WTC11 (cell line): Measurements from ENCODE around the gene CRABP2. TPM values are rescaled to one million over a fixed set of nuclear protein-coding genes. Genes with fewer than 3 reads are reported as not detected.
A peak's percentile ranks its signal among the peaks of the same experiment; 100 is the strongest.

ENCODE experiments used
- ATAC-seq: fragments of 200-7000 bp; cut with Tn5 transposase; 2 replicates; pipeline ENCODE4 v1.10.0; 2021; ENCODE audit warnings: mild to moderate bottlenecking, moderate library complexity
- CTCF ChIA-PET: fragments of 300-600 bp; sonication (Branson Sonifier 250); formaldehyde crosslinking; loops from one replicate; lab custom pipeline; 2021; ENCODE audit warnings: antibody characterized with exemption; lab: Charles Lee
- POLR2A ChIA-PET: fragments of 350-600 bp; sonication (Branson Sonifier 250); formaldehyde crosslinking; loops from one replicate; lab custom pipeline; 2021; ENCODE audit warnings: antibody characterized with exemption; lab: Charles Lee
- DNase-seq: peaks from one replicate; pipeline ENCODE4 v3.0.0; 2021; ENCODE audit warnings: low spot score
- H3K27ac Mint-ChIP-seq: 2 replicates; pipeline ENCODE4 v1.8.0; 2021; ENCODE audit warnings: mixed read lengths
- H3K27me3 Mint-ChIP-seq: 2 replicates; pipeline ENCODE4 v1.8.0; 2021; ENCODE audit warnings: low read depth, mild to moderate bottlenecking, moderate library complexity, mixed read lengths
- H3K36me3 Mint-ChIP-seq: 2 replicates; pipeline ENCODE4 v1.8.0; 2021; ENCODE audit warnings: mixed read lengths
- H3K4me1 Mint-ChIP-seq: 2 replicates; pipeline ENCODE4 v1.8.0; 2022; ENCODE audit warnings: mixed read lengths
- H3K4me3 Mint-ChIP-seq: 2 replicates; pipeline ENCODE4 v1.8.0; 2021; ENCODE audit warnings: mild to moderate bottlenecking, moderate library complexity, mixed read lengths
- H3K9me3 Mint-ChIP-seq: 2 replicates; pipeline ENCODE4 v1.8.0; 2021; ENCODE audit warnings: mixed read lengths
- CBFB ChIP-seq: sonication (generic); formaldehyde crosslinking; IDR thresholded peaks from 2 replicates; pipeline ENCODE4 v1.8.1; 2022; ENCODE audit warnings: mild to moderate bottlenecking, low read depth, missing genetic modification reagents
- ELF4 ChIP-seq: sonication (generic); formaldehyde crosslinking; IDR thresholded peaks from 2 replicates; pipeline ENCODE4 v1.8.1; 2022; ENCODE audit warnings: low read depth, mild to moderate bottlenecking, moderate library complexity, missing genetic modification reagents
- EMX1 ChIP-seq: fragments of 250-450 bp; sonication (Bioruptor Pico); IDR thresholded peaks from 2 replicates; pipeline ENCODE4 v1.8.0; 2021; ENCODE audit warnings: mild to moderate bottlenecking
- FOXK1 ChIP-seq: sonication (generic); formaldehyde crosslinking; IDR thresholded peaks from 2 replicates; pipeline ENCODE4 v1.8.0; 2022; ENCODE audit warnings: mild to moderate bottlenecking, moderate library complexity, missing genetic modification reagents
- NR2C2 ChIP-seq: sonication (generic); formaldehyde crosslinking; IDR thresholded peaks from 2 replicates; pipeline ENCODE4 v1.8.0; 2022; ENCODE audit warnings: mild to moderate bottlenecking, missing genetic modification reagents
- OVOL2 ChIP-seq: fragments of 250-450 bp; sonication (Bioruptor Pico); IDR thresholded peaks from 2 replicates; pipeline ENCODE4 v1.9.0; 2021; ENCODE audit warnings: mild to moderate bottlenecking, borderline replicate concordance
- PRRX2 ChIP-seq: fragments of 250-450 bp; sonication (Bioruptor Pico); IDR thresholded peaks from 2 replicates; pipeline ENCODE4 v1.8.0; 2021; ENCODE audit warnings: mild to moderate bottlenecking
- RELA ChIP-seq: sonication (generic); formaldehyde crosslinking; IDR thresholded peaks from 2 replicates; pipeline ENCODE4 v1.8.1; 2022; ENCODE audit warnings: missing genetic modification reagents, mild to moderate bottlenecking, borderline replicate concordance
- TCF7 ChIP-seq: sonication (generic); formaldehyde crosslinking; IDR thresholded peaks from 2 replicates; pipeline ENCODE4 v1.8.0; 2022; ENCODE audit warnings: mild to moderate bottlenecking, low read depth, missing genetic modification reagents, moderate library complexity
- ZNF121 ChIP-seq: sonication (generic); formaldehyde crosslinking; IDR thresholded peaks from 2 replicates; pipeline ENCODE4 v1.8.0; 2023; ENCODE audit warnings: missing genetic modification reagents
- ZNF263 ChIP-seq: sonication (generic); formaldehyde crosslinking; IDR thresholded peaks from 2 replicates; pipeline ENCODE4 v1.8.1; 2022; ENCODE audit warnings: low read depth, mild to moderate bottlenecking, moderate library complexity, missing genetic modification reagents
- ZNF317 ChIP-seq: sonication (generic); formaldehyde crosslinking; IDR thresholded peaks from 2 replicates; pipeline ENCODE4 v1.8.1; 2023; ENCODE audit warnings: low read depth, mild to moderate bottlenecking, moderate library complexity, missing genetic modification reagents, borderline replicate concordance
- total RNA-seq: library from RNA; stranded (reverse); gene quantifications from 3 replicates; pipeline ENCODE4 v1.2.3, GENCODE V29; 2021
- TF ChIP-seq, protein P1 (sequence below): sonication (generic); formaldehyde crosslinking; IDR thresholded peaks from 2 replicates; pipeline ENCODE4 v1.8.0; 2022; ENCODE audit warnings: mild to moderate bottlenecking, missing genetic modification reagents
- TF ChIP-seq, protein P2 (sequence below): fragments of 250-450 bp; sonication (Bioruptor Pico); IDR thresholded peaks from 2 replicates; pipeline ENCODE4 v1.9.0; 2021; ENCODE audit warnings: moderate library complexity, mild to moderate bottlenecking, inconsistent platforms, borderline replicate concordance
- TF ChIP-seq, protein P3 (sequence below): fragments of 250-450 bp; sonication (Bioruptor Pico); IDR thresholded peaks from 2 replicates; pipeline ENCODE4 v1.9.0; 2021; ENCODE audit warnings: mild to moderate bottlenecking, borderline replicate concordance
- TF ChIP-seq, protein P4 (sequence below): sonication (generic); formaldehyde crosslinking; IDR thresholded peaks from 2 replicates; pipeline ENCODE4 v1.8.0; 2022; ENCODE audit warnings: mild to moderate bottlenecking, missing genetic modification reagents
- TF ChIP-seq, protein P5 (sequence below): sonication (generic); formaldehyde crosslinking; IDR thresholded peaks from 2 replicates; pipeline ENCODE4 v1.8.0; 2023; ENCODE audit warnings: missing genetic modification reagents, mild to moderate bottlenecking, borderline replicate concordance
- TF ChIP-seq, protein P6 (sequence below): sonication (generic); formaldehyde crosslinking; IDR thresholded peaks from 2 replicates; pipeline ENCODE4 v1.8.1; 2023; ENCODE audit warnings: mild to moderate bottlenecking, missing genetic modification reagents
- TF ChIP-seq, protein P7 (sequence below): sonication (generic); formaldehyde crosslinking; IDR thresholded peaks from 2 replicates; pipeline ENCODE4 v1.8.1; 2022; ENCODE audit warnings: low read depth, mild to moderate bottlenecking, moderate library complexity, missing genetic modification reagents, borderline replicate concordance
- TF ChIP-seq, protein P8 (sequence below): fragments of 250-450 bp; sonication (Bioruptor Pico); IDR thresholded peaks from 2 replicates; pipeline ENCODE4 v2.1.2; 2022; ENCODE audit warnings: mild to moderate bottlenecking, moderate library complexity

The CRABP2 gene
- total RNA-seq, 1 experiment from 2014 or later: 135 TPM

DNA sequence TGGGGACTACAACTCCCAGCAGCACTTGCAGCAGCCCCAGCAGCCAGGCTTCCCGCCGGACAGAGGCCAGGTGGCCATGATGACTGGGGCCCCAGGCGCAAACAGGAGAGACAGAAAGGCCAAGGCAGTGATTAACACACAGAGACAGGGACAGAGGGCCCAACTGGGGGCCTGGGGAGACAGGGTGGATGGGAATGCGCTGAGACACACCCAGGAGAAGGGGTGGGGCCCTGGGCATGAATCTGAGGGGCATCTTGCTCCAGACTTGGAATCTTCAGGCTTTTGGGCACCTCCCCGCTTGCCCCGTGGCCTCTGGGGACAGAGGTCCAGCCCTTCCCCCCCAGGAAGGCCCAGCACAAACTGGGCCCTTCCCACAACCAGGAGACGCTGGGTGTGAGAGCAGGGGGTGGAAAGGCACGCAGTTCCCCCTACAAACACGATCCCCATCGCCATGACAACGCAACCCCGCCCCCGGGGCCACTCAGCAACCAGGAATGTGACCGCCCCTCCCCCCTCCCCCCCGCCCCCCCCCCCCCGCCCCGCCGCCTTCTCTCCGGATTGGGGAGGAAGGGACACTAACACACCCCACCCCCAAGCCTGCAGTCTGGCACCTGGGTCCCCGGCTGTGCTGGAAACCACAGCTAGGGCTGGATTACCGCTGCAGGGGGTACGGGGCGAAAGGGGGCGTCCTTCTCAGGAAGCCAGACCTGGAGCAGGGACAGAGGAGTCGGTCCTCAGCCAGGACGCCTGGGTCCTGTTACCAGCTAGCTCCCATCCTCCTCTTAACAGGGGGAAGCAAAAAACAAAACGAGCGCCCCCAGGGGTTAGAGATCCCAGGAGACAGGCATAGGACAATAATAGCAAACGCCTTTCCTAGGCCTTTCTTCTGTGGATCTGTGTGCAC, 41.6 kb upstream of the CRABP2 start:
- peak overlapping the region; percentile 100 for H3K27ac Mint-ChIP-seq
- ATAC-seq (peak; percentile 66), DNase-seq (peak; percentile 95)
- ChIA-PET CTCF (interaction anchor here (0.5 to 4.8 kb wide), 12 partner anchors 12 to 114 kb away, joined by 3 to 27 read pairs (median 4); partner anchors contain the start of genes CRABP2, ISG20L2, METTL25B and NTRK1), POLR2A (interaction anchor here (0.7 to 1.7 kb wide), 4 partner anchors 19 to 36 kb away, joined by 3 to 5 read pairs (median 4); partner anchors contain the start of genes ISG20L2, METTL25B and PRCC)
- H3K36me3 Mint-ChIP-seq: peaks cover 24% of the 10 kb centered on the region
- H3K9me3 Mint-ChIP-seq: no peaks in the 10 kb centered on the region
- peak overlapping the region; percentile 94 for H3K4me3 Mint-ChIP-seq
- H3K4me1 Mint-ChIP-seq: peaks cover 54% of the 10 kb centered on the region
- H3K27me3 Mint-ChIP-seq: no peaks in the 10 kb centered on the region; the same call in 1 of the 2 replicates
- no peak for TF ChIP-seq EMX1
- no peak for TF ChIP-seq PRRX2 (CRISPR knock-in tag)
- TF ChIP-seq, protein P1, sequence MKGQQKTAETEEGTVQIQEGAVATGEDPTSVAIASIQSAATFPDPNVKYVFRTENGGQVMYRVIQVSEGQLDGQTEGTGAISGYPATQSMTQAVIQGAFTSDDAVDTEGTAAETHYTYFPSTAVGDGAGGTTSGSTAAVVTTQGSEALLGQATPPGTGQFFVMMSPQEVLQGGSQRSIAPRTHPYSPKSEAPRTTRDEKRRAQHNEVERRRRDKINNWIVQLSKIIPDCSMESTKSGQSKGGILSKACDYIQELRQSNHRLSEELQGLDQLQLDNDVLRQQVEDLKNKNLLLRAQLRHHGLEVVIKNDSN: no peak
- TF ChIP-seq ELF4 (CRISPR knock-in tag): no peak
- peak; percentile 55; the same call in 1 of the 2 replicates for TF ChIP-seq FOXK1 (CRISPR knock-in tag)
- TF ChIP-seq, protein P2, sequence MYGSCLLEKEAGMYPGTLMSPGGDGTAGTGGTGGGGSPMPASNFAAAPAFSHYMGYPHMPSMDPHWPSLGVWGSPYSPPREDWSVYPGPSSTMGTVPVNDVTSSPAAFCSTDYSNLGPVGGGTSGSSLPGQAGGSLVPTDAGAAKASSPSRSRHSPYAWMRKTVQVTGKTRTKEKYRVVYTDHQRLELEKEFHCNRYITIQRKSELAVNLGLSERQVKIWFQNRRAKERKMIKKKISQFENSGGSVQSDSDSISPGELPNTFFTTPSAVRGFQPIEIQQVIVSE (CRISPR knock-in tag): no peak
- no peak for TF ChIP-seq OVOL2 (CRISPR knock-in tag)
- no peak for TF ChIP-seq ZNF317 (CRISPR knock-in tag)
- TF ChIP-seq, protein P3, sequence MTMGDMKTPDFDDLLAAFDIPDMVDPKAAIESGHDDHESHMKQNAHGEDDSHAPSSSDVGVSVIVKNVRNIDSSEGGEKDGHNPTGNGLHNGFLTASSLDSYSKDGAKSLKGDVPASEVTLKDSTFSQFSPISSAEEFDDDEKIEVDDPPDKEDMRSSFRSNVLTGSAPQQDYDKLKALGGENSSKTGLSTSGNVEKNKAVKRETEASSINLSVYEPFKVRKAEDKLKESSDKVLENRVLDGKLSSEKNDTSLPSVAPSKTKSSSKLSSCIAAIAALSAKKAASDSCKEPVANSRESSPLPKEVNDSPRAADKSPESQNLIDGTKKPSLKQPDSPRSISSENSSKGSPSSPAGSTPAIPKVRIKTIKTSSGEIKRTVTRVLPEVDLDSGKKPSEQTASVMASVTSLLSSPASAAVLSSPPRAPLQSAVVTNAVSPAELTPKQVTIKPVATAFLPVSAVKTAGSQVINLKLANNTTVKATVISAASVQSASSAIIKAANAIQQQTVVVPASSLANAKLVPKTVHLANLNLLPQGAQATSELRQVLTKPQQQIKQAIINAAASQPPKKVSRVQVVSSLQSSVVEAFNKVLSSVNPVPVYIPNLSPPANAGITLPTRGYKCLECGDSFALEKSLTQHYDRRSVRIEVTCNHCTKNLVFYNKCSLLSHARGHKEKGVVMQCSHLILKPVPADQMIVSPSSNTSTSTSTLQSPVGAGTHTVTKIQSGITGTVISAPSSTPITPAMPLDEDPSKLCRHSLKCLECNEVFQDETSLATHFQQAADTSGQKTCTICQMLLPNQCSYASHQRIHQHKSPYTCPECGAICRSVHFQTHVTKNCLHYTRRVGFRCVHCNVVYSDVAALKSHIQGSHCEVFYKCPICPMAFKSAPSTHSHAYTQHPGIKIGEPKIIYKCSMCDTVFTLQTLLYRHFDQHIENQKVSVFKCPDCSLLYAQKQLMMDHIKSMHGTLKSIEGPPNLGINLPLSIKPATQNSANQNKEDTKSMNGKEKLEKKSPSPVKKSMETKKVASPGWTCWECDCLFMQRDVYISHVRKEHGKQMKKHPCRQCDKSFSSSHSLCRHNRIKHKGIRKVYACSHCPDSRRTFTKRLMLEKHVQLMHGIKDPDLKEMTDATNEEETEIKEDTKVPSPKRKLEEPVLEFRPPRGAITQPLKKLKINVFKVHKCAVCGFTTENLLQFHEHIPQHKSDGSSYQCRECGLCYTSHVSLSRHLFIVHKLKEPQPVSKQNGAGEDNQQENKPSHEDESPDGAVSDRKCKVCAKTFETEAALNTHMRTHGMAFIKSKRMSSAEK (CRISPR knock-in tag): no peak
- peak; percentile 88 for TF ChIP-seq ZNF121
- TF ChIP-seq ZNF263 (CRISPR knock-in tag): no peak
- TF ChIP-seq, protein P4, sequence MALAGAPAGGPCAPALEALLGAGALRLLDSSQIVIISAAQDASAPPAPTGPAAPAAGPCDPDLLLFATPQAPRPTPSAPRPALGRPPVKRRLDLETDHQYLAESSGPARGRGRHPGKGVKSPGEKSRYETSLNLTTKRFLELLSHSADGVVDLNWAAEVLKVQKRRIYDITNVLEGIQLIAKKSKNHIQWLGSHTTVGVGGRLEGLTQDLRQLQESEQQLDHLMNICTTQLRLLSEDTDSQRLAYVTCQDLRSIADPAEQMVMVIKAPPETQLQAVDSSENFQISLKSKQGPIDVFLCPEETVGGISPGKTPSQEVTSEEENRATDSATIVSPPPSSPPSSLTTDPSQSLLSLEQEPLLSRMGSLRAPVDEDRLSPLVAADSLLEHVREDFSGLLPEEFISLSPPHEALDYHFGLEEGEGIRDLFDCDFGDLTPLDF (CRISPR knock-in tag): no peak
- no peak for TF ChIP-seq CBFB (CRISPR knock-in tag)
- no peak for TF ChIP-seq NR2C2 (CRISPR knock-in tag)
- no peak for TF ChIP-seq TCF7 (CRISPR knock-in tag)
- TF ChIP-seq, protein P5, sequence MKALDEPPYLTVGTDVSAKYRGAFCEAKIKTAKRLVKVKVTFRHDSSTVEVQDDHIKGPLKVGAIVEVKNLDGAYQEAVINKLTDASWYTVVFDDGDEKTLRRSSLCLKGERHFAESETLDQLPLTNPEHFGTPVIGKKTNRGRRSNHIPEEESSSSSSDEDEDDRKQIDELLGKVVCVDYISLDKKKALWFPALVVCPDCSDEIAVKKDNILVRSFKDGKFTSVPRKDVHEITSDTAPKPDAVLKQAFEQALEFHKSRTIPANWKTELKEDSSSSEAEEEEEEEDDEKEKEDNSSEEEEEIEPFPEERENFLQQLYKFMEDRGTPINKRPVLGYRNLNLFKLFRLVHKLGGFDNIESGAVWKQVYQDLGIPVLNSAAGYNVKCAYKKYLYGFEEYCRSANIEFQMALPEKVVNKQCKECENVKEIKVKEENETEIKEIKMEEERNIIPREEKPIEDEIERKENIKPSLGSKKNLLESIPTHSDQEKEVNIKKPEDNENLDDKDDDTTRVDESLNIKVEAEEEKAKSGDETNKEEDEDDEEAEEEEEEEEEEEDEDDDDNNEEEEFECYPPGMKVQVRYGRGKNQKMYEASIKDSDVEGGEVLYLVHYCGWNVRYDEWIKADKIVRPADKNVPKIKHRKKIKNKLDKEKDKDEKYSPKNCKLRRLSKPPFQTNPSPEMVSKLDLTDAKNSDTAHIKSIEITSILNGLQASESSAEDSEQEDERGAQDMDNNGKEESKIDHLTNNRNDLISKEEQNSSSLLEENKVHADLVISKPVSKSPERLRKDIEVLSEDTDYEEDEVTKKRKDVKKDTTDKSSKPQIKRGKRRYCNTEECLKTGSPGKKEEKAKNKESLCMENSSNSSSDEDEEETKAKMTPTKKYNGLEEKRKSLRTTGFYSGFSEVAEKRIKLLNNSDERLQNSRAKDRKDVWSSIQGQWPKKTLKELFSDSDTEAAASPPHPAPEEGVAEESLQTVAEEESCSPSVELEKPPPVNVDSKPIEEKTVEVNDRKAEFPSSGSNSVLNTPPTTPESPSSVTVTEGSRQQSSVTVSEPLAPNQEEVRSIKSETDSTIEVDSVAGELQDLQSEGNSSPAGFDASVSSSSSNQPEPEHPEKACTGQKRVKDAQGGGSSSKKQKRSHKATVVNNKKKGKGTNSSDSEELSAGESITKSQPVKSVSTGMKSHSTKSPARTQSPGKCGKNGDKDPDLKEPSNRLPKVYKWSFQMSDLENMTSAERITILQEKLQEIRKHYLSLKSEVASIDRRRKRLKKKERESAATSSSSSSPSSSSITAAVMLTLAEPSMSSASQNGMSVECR: 0 out of 2 replicates have a peak, but pooled peaks have one; percentile 26
- no peak for TF ChIP-seq RELA
- TF ChIP-seq, protein P6, sequence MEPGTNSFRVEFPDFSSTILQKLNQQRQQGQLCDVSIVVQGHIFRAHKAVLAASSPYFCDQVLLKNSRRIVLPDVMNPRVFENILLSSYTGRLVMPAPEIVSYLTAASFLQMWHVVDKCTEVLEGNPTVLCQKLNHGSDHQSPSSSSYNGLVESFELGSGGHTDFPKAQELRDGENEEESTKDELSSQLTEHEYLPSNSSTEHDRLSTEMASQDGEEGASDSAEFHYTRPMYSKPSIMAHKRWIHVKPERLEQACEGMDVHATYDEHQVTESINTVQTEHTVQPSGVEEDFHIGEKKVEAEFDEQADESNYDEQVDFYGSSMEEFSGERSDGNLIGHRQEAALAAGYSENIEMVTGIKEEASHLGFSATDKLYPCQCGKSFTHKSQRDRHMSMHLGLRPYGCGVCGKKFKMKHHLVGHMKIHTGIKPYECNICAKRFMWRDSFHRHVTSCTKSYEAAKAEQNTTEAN: no peak
- TF ChIP-seq, protein P7, sequence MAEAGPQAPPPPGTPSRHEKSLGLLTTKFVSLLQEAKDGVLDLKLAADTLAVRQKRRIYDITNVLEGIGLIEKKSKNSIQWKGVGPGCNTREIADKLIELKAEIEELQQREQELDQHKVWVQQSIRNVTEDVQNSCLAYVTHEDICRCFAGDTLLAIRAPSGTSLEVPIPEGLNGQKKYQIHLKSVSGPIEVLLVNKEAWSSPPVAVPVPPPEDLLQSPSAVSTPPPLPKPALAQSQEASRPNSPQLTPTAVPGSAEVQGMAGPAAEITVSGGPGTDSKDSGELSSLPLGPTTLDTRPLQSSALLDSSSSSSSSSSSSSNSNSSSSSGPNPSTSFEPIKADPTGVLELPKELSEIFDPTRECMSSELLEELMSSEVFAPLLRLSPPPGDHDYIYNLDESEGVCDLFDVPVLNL: no peak
- TF ChIP-seq, protein P8, sequence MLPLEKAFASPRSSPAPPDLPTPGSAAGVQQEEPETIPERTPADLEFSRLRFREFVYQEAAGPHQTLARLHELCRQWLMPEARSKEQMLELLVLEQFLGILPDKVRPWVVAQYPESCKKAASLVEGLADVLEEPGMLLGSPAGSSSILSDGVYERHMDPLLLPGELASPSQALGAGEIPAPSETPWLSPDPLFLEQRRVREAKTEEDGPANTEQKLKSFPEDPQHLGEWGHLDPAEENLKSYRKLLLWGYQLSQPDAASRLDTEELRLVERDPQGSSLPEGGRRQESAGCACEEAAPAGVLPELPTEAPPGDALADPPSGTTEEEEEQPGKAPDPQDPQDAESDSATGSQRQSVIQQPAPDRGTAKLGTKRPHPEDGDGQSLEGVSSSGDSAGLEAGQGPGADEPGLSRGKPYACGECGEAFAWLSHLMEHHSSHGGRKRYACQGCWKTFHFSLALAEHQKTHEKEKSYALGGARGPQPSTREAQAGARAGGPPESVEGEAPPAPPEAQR (CRISPR knock-in tag): no peak
